Smooth muscle cell of the brain vasculature (primary cell): ENCODE results near the gene LSMEM2.
"Not testable (repeated sequence)": the region's sequence is repeated elsewhere in the genome, so short reads cannot be mapped to it uniquely, and the experiment has no call there.

Experiments
- DNase-seq: peaks from one replicate; pipeline ENCODE4 v3.0.0-alpha.2; 2012; ENCODE audit warnings: low read depth, low spot score

LSMEM2 gene

GRCh38 chr3:50245831-50246516 is 32.9 kb upstream of the LSMEM2 start:
- peak; percentile 82 for DNase-seq

- DNase-seq = peak; percentile 80
Measured at GRCh38 chr3:50246517-50246954, 32.4 kb upstream of the LSMEM2 start.

DNA sequence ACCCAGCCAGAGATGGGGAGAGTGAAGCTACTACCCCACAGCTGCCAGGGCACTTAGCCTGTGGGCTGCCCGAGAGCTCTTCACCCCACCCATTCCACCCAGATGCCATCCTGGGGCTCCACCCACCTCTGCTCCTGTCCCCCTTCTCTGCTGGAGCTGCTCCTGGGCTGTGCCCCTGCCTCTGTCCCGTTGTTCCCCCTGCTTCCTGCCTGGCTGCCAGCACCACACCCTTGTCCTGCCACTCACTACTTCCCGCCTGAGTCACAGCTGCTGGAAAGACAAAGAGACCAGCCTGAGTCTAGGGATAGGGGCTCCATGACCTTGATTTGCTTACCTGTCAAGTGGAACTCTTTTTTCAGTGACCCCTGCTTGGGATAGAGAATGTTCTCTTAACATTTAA is 30.5 kb upstream of the LSMEM2 start:
- no peak for DNase-seq

DNA sequence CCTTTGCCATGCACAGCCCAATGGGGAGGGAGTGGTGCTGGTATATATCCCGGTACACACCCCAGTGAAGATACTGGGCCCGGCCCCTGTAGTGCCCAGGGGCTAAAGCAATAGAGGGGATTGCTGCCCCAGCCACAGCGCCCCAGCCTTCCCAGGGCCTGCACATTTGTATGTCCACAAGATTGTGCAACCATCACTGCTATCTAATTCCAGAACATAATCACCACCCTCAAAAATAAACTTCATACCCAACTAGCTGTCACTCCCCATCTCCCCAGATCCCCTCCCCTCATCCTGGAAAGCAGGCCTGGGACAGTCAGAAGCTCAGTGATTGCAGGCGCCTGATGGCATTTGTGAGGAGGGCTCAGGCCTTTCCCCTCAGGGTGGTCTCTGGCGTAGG is 29.4 kb upstream of the LSMEM2 start:
- DNase-seq = no peak

DNA sequence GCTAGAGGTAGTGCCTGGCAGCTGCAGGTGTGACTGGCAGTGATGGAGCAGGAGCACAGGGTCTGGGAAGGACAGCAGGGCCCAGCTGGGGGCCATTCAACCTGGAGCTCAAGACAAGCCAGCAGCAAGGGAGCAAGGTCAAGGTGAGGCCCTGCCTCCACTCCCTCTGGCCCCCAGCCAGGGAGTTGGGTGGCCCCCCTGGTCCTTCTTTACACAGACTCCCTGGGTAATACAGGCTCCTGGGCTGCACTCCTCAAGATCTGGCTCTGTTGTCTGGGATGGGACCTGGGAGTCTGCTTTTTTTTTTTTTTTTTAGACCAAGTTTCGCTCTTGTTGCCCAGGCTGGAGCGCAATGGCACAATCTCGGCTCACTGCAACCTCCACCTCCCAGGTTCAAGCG is 28.4 kb upstream of the LSMEM2 start:
- no peak for DNase-seq

GRCh38 chr3:50251220-50251619 is 27.7 kb upstream of the LSMEM2 start:
- DNase-seq = no peak

- no peak for DNase-seq
Measured at GRCh38 chr3:50254577-50255250, 24.2 kb upstream of the LSMEM2 start.

DNA sequence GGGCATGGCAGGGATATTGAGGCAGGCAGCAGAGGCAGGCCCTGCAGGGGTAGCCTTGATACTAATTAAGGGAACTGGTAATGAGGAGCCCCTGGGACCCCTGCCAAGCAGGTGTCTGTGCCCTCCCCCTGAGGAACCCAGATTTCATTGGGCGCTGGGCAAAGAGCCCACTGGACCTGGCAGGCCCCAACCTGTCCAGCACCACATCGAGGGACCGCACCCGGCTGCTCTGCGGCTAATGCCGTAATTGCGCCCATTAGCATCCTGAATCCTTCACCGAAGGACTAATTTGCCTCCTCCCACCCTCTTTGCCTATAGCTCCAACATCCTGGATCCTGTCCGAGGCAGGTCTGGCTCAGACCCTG is 23.7 kb upstream of the LSMEM2 start:
- no peak for DNase-seq

- DNase-seq = no peak
Measured at GRCh38 chr3:50256978-50257890, 21.7 kb upstream of the LSMEM2 start.

DNA sequence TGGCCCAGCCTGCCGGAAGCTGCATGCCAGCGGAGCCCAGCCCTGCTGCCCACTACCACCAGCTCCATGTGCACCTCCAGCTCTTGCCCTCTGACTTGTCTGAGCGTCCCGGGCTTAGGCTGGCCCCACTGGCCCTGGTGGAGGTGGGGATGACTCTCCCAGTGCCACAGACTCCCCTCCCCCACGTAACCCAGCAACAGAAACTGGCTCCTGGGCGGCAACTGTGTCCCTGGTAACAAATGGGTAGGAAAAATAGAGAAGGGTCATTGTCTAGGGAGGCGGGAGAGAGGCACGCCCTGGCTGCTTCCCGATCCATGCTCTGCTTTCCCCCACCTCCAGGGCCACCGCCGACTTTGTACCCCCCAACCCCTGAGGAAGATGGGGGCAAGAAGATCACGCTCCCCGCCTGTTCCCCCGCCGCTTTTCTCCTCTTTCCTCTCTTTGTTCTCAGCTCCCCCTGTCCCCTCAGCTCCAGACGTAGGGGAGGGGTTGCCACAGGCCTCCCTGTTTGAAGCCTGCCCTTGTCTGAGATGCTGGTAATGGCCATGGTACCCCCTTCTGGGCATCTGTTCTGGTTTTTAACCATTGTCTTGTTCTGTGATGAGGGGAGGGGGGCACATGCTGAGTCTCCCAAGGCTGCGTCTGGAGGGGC is 20.7 kb upstream of the LSMEM2 start:
- no peak for DNase-seq

GRCh38 chr3:50258979-50259378 is 19.9 kb upstream of the LSMEM2 start:
- DNase-seq = no peak

DNA sequence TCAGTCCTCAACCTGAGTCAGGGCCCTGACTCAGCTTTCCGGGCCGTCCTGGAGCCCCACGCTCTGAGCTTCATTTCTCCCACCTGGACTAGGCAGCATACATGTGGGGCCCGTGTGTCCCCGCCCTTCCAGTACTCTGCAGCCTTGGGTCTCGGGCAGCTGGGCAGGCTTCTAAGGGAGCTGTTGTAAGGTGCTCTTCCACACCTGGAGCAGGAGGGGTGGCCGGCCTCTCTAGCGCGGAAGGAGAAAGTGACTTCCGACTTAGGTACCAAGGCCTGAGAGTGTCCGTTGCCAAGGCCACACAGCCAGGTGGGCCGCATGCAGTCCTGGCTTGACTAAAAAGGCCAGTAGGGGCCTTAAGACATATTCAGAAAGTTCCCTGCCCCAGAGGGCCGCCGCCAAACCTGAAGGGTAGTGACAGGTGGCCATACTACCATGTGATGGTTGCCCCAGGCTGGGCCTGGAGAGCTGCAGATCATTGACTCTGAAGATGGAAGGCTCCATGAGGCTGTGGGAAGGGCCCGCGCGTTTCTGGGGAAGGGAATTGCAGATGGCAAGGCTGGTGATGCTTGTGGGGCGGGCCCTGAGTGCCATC is 19.4 kb upstream of the LSMEM2 start:
- DNase-seq = no peak

DNA sequence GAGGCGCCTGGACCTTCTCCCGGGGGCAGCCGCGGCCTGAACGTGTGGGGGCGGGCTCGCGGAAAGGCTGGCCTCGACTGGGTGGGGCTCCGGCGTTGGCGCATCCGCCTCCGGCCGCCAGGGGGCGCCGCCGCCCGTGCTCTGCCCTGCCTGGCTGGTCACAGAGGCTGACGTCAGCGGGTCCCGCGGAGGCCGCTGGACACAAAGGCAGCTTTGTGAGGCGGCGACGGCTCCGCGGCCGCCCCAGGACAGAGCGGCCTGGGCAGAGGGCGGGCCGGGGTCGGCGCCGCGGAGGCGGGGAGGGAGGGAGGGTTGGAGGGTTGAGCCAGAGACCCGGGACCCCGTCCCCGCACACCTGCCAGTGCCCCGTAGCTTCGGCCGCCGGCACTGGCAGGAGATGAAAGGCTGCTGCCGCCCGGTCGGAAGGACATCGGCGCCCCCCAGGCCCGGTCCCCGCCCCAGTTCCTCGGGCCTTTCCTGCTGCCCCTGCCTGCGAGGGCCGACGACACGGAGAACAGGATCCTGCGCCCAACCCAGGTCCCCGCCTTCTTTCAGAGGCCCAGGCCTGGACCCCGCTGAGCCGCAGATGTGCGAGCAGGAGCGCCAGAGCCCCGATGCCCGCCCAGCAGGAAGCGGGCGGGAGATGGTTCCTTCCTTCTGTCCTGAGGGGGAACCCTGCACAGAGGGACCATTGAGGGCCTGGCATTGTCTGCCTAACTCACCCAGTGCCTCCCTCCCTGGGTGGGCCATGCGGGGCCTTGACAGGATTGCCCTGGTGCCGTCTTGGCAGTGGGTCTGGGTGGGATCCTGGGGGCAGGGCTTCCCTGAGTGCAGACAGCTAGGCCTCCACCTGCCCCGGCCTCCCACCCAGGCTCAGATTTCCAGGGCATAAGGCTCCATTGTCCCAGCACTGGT is 18.6 kb upstream of the LSMEM2 start:
- DNase-seq = no peak

GRCh38 chr3:50260942-50261441 is 17.9 kb upstream of the LSMEM2 start:
- DNase-seq = no peak

DNA sequence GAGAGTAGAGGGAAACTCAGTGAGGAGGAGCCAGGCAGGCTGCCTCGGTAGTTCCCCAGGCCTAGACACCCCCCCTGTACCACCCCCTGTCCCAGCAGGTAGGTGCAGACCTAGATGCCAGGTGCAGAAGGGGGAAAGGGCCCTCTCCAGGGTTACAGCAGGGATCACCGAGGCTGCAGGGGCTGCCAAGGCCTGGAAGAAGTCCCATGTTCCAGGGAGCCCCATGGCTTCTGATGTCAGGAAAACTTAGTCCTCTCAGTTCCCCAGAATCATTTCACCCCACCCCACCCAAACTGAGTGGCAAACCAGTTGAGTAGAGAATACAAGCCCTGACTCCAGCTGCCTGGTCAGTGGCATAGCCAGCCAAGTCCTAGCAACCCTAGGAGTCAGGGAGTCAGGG is 17.4 kb upstream of the LSMEM2 start:
- no peak for DNase-seq

DNA sequence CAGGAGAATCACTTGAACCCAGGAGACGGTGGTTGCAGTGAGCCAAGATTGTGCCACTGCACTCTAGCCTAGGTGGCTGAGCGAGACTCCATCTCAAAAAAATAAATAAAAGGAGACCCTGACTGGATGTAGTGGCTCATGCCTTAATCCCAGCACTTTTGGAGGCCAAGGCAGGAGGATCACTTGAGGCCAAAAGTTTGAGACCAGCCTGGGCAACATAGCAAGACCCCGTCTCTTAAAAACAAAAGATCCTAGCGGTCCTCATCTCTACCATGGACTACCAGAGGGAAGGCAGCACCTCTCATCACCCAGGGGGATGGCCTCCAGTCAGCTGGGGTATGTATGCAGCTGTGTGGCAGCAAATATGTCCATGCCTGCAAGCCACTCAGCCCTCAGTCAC is 16.7 kb upstream of the LSMEM2 start:
- DNase-seq = not testable (repeated sequence)

GRCh38 chr3:50262778-50263177 is 16.1 kb upstream of the LSMEM2 start:
- no peak for DNase-seq

DNA sequence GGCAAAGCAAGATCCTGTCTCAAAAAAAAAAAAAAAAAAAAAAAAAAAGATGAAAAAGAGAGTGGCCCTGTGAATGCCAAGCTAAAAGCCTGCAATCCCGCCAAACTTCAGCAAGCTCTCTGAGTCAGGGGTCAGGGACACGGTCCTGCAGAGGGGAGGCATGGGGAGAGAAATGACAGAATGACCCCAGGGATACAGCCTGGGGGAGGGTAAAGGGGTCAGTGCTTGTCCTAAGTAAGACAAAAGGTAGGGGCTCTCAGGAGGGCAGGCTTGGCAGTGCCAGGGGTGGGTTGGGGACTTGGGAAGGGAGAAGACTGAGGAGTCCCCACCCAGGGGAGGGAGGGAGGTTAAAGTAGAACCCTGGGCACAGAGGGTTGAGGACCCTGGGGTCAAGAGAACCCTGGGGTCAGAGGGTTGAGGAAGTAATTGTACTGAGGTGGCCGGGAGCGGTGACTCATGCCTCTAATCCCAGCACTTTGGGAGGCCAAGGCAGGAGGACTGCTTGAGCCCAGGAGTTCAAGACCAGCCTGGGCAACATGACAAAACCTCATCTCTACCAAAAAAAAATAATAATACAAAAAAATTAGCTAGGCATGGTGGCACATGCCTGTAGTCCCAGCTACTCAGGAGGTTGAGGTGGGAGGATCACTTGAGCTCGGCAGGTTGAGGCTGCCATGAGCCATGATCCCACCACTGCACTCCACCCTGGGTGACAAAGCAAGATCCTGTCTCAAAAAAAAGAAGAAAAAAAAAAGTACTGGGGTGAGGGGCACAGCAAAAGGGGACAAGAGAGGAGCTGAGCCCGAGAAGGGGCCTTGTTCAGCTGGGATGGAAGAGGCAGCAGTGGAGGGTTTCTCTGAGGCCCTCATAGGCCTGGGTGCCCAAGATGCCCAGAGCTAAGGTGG is 15.2 kb upstream of the LSMEM2 start:
- no peak for DNase-seq

DNA sequence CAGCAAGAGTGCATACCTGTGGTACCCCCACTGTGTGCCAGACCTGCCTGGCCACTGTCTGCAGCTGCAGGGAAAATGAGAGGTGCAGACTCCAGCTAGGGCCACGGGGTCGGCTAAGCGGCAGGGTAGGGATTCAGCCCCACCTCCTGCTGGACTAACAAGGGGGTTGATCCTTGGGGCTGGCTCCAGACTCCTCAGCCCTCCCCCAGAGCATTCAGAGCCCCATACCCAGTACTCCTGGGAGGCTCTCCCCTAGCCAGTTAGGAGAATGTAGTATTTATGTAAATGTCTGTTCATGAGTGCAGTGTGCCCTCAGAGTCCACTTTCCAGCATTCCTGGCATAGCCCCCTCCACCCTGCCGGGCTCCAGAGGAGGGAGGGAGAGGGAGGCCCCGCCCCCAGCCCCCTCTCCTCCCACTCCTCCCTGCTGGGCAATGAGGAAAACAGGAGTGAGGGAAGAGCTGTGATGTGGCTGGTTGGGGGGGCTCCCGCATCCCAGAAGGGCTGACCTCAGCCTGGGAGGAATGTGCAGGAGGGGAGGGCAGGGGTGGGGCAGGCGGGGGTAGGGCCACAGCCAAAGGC is 14.4 kb upstream of the LSMEM2 start:
- DNase-seq = peak; percentile 89
